Activated B cell treated with CpG ODN at 0.5 μM for 24 hours (primary cell): Measurements from ENCODE around the gene MBIP. TPM values are rescaled to one million over a fixed set of nuclear protein-coding genes. Genes with fewer than 3 reads are reported as not detected.

Source experiments
- ATAC-seq: fragments of 200-7000 bp; cut with Tn5 transposase; one replicate; pipeline ENCODE4 v1.10.0; 2021; ENCODE audit warnings: low read depth, mild to moderate bottlenecking, moderate library complexity
- CTCF ChIA-PET: fragments of 350-600 bp; sonication (Branson Sonifier 250); formaldehyde crosslinking; loops from one replicate; lab custom pipeline; 2021; ENCODE audit warnings: antibody characterized with exemption; lab: Charles Lee
- POLR2A ChIA-PET: fragments of 350-600 bp; sonication (Branson Sonifier 250); formaldehyde crosslinking; loops from one replicate; lab custom pipeline; 2021; ENCODE audit warnings: antibody characterized with exemption; lab: Charles Lee
- DNase-seq: peaks from one replicate; pipeline ENCODE4 v3.0.0; 2022
- H3K27ac Mint-ChIP-seq: one replicate; pipeline ENCODE4 v1.8.0; 2020; ENCODE audit warnings: mixed read lengths
- H3K27me3 Mint-ChIP-seq: one replicate; pipeline ENCODE4 v1.8.0; 2021; ENCODE audit warnings: mixed read lengths
- H3K36me3 Mint-ChIP-seq: one replicate; pipeline ENCODE4 v1.8.0; 2021; ENCODE audit warnings: low read depth, mixed read lengths
- H3K4me1 Mint-ChIP-seq: one replicate; pipeline ENCODE4 v1.8.0; 2021; ENCODE audit warnings: mixed read lengths
- H3K4me3 Mint-ChIP-seq: one replicate; pipeline ENCODE4 v1.8.0; 2020; ENCODE audit warnings: mild to moderate bottlenecking, mixed read lengths
- H3K9me3 Mint-ChIP-seq: one replicate; pipeline ENCODE4 v1.8.0; 2020; ENCODE audit warnings: mixed read lengths
- CTCF ChIP-seq: fragments of 200-600 bp; IDR thresholded peaks from one replicate; pipeline ENCODE4 v1.8.0; 2022; ENCODE audit warnings: antibody characterized with exemption, mild to moderate bottlenecking
- intact Hi-C: fragments of 100-400 bp; cut with micrococcal nuclease; formaldehyde crosslinking; loops from one replicate; pipeline ENCODE4 v1.15.1; 2024
- total RNA-seq: library from RNA; stranded (reverse); gene quantifications from 2 replicates; pipeline ENCODE4 v1.2.3, GENCODE V29; 2022

MBIP gene
- total RNA-seq, 1 donor from 2014 or later: 21.7 TPM

DNA sequence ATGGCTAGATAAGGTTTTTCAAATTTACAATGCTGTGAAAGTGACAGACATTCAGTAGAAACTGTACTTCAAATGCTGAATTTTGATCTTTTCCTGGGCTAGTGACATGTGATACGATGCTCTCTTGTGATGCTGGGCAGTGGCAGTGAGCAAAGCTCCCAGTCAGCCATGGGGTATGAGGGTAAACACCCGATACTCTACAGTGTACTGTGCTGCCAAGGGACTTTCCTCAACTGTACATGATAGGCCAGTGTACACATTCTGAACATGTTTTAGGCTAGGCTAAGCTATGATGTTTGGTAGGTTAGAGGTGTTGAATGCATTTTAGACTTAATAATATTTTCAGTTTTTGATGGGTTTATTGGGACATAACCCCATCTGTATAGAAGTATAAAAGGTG is 17.6 kb downstream of the MBIP start:
- no peak overlapping the region for H3K4me3 Mint-ChIP-seq
- H3K36me3 Mint-ChIP-seq: peaks cover 62% of the 10 kb centered on the region
- CTCF ChIA-PET: no interaction called here
- no peak for DNase-seq
- ATAC-seq: no peak
- no peaks in the 10 kb centered on the region for H3K4me1 Mint-ChIP-seq
- H3K27me3 Mint-ChIP-seq: no peaks in the 10 kb centered on the region
- intact Hi-C loops: no loop called here
- H3K27ac Mint-ChIP-seq: no peak overlapping the region
- POLR2A ChIA-PET: no interaction called here
- no peak for TF ChIP-seq CTCF
- H3K9me3 Mint-ChIP-seq: no peaks in the 10 kb centered on the region

DNA sequence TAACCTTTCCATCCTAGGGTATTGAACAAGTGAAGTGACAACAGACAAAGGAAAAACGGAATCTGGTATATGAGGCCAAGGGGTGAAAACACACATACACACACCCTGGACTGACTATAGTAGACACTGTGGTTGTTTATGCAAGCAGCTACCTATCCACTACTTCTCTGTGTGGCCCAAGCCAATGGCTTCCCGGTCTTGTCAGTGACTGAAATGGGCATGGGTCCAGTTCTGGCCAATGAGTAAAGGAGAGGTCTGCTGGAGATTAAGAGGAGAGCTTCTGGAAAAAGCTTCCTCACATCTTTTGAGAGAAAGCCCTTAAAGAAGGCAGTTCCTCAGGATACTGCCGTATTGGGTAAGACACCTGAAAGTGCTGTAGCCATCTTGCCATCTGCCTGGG is 19.3 kb downstream of the MBIP start:
- ChIA-PET CTCF (no interaction called here), POLR2A (no interaction called here)
- TF ChIP-seq CTCF: no peak
- Mint-ChIP-seq H3K27me3 (no peaks in the 10 kb centered on the region), H3K4me3 (no peak overlapping the region), H3K4me1 (no peaks in the 10 kb centered on the region), H3K9me3 (no peaks in the 10 kb centered on the region), H3K36me3 (peaks cover 68% of the 10 kb centered on the region), H3K27ac (no peak overlapping the region)
- ATAC-seq: no peak
- DNase-seq: no peak
- intact Hi-C loops: no loop called here

DNA sequence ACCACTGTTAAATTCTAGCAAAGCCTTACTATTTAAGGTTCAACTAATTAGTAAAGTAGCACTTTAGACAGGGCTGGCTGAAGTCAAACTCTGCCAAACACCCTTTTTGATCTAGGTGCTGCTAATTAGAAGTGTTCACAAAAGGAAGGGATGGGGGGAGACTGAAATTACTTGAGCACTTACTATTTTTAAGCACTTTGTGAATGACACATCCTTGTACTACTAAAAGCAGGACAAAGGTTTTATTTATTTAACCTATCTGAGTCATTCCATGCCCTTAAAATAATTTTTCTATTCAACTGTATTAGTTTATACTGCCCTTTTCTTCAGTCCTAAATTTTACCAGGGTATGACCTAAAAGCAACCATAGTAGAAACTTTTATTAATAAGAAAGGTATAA is 20.1 kb downstream of the MBIP start:
- no peaks in the 10 kb centered on the region for H3K27me3 Mint-ChIP-seq
- POLR2A ChIA-PET: no interaction called here
- no peak for TF ChIP-seq CTCF
- peaks cover 64% of the 10 kb centered on the region for H3K36me3 Mint-ChIP-seq
- H3K9me3 Mint-ChIP-seq: no peaks in the 10 kb centered on the region
- H3K27ac Mint-ChIP-seq: no peak overlapping the region
- no peaks in the 10 kb centered on the region for H3K4me1 Mint-ChIP-seq
- ATAC-seq (no peak), DNase-seq (no peak)
- CTCF ChIA-PET: no interaction called here
- no peak overlapping the region for H3K4me3 Mint-ChIP-seq
- intact Hi-C loops: no loop called here

GRCh38 chr14:36295642-36296627 is 24.5 kb downstream of the MBIP start:
- H3K36me3 Mint-ChIP-seq: peaks cover 33% of the 10 kb centered on the region
- CTCF ChIA-PET: no interaction called here
- intact Hi-C loops: no loop called here
- H3K27me3 Mint-ChIP-seq: no peaks in the 10 kb centered on the region
- POLR2A ChIA-PET: no interaction called here
- no peak for TF ChIP-seq CTCF
- no peak for ATAC-seq
- H3K27ac Mint-ChIP-seq: no peak overlapping the region
- no peak overlapping the region for H3K4me3 Mint-ChIP-seq
- no peaks in the 10 kb centered on the region for H3K9me3 Mint-ChIP-seq
- no peaks in the 10 kb centered on the region for H3K4me1 Mint-ChIP-seq
- DNase-seq: no peak

DNA sequence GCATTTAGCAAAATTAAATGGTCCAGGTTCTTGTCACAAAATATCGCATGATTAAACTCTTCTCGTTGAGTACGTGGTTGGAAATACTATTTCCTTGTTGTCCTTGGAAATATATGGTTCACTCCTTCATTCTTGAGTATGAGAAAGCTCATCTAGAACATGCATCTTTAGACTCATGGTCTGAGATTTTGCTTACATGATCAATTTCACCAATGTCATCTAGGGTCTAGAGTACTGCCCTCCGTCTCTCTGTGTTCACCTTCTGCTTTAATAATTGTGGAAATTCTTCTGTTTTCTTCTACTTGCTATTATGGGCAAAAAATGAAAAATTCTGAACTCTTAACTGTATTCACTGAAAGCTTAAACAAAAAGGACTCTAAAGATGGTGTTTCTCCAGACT is 25.9 kb downstream of the MBIP start:
- no peaks in the 10 kb centered on the region for H3K4me1 Mint-ChIP-seq
- no peaks in the 10 kb centered on the region for H3K27me3 Mint-ChIP-seq
- ChIA-PET POLR2A (no interaction called here), CTCF (no interaction called here)
- DNase-seq (no peak), ATAC-seq (no peak)
- H3K27ac Mint-ChIP-seq: no peak overlapping the region
- intact Hi-C loops: no loop called here
- TF ChIP-seq CTCF: no peak
- H3K9me3 Mint-ChIP-seq: no peaks in the 10 kb centered on the region
- H3K4me3 Mint-ChIP-seq: no peak overlapping the region
- peaks cover 28% of the 10 kb centered on the region for H3K36me3 Mint-ChIP-seq
